Measurements from ENCODE around the gene ZSCAN5A. TPM values are rescaled to one million over a fixed set of nuclear protein-coding genes. Genes with fewer than 3 reads are reported as not detected.

Gene ZSCAN5A
- total RNA-seq, 1 experiment from 2014 or later, result 13.8 TPM

GRCh38 chr19:56321989-56322440, 7.4 kb upstream of the ZSCAN5A start:
- no peak overlapping the region for H3K27ac ChIP-seq (ENCODE audit: low read length)
- no peak overlapping the region for H3K4me3 ChIP-seq (ENCODE audit: low read depth in 2 of 2, low read length in 2 of 2)
- DNase-seq (ENCODE audit: low read depth, low spot score), result no peak
- intact Hi-C loops (cut with micrococcal nuclease; ENCODE audit: unreplicated experiment), result no loop called here
- no peaks in the 10 kb centered on the region for H3K27me3 ChIP-seq (ENCODE audit: control insufficient read depth, insufficient read depth, low read length)
- POLR2A ChIA-PET, result interaction anchor here (0.5 kb wide), 1 partner anchor 30 kb away, joined by 5 read pairs; no protein-coding TSS in a partner anchor
- ATAC-seq, result no peak
- H3K4me1 ChIP-seq (ENCODE audit: control insufficient read depth, insufficient read depth, low read length), result no peaks in the 10 kb centered on the region
- in situ Hi-C loops (cut with HindIII; ENCODE audit: low pct_unique_long_range_greater_than_20kb, low sequenced_read_pairs), result no loop called here
- CTCF ChIA-PET, result no interaction called here
- no peaks in the 10 kb centered on the region for H3K36me3 ChIP-seq (ENCODE audit: control insufficient read depth, insufficient read depth, low read length)
- no TSS peak for BruUV-seq (replicated peaks)
- no peaks in the 10 kb centered on the region for H3K9me3 ChIP-seq (ENCODE audit: control insufficient read depth, insufficient read depth, low read depth, low read length)
- TF ChIP-seq TCF7L2 (IDR thresholded peaks at IDR 0.05; ENCODE audit: low read depth, low read length) (no peak), CTCF (IDR thresholded peaks at IDR 0.05) (no peak), REST (IDR thresholded peaks at IDR 0.05; ENCODE audit: insufficient read depth in 1 of 2, low read depth in 2 of 2, low read length in 1 of 2) (no peak), SIN3A (IDR thresholded peaks at IDR 0.05; ENCODE audit: borderline replicate concordance, insufficient read depth, low read depth, low read length) (no peak), POLR2AphosphoS5 (IDR thresholded peaks at IDR 0.05; ENCODE audit: low read depth, low read length) (no peak)

- intact Hi-C loops (cut with micrococcal nuclease; ENCODE audit: unreplicated experiment) (no loop called here), in situ Hi-C loops (cut with HindIII; ENCODE audit: low pct_unique_long_range_greater_than_20kb, low sequenced_read_pairs) (no loop called here)
- Histone ChIP-seq H3K4me3 (ENCODE audit: low read depth in 2 of 2, low read length in 2 of 2) (no peak overlapping the region), H3K27me3 (ENCODE audit: control insufficient read depth, insufficient read depth, low read length) (no peaks in the 10 kb centered on the region), H3K36me3 (ENCODE audit: control insufficient read depth, insufficient read depth, low read length) (no peaks in the 10 kb centered on the region), H3K4me1 (ENCODE audit: control insufficient read depth, insufficient read depth, low read length) (no peaks in the 10 kb centered on the region), H3K27ac (ENCODE audit: low read length) (no peak overlapping the region), H3K9me3 (ENCODE audit: control insufficient read depth, insufficient read depth, low read depth, low read length) (no peaks in the 10 kb centered on the region)
- CTCF ChIA-PET, result no interaction called here
- POLR2A ChIA-PET, result interaction anchor here (0.5 kb wide), 1 partner anchor 31 kb away, joined by 5 read pairs; no protein-coding TSS in a partner anchor
- TF ChIP-seq POLR2AphosphoS5 (IDR thresholded peaks at IDR 0.05; ENCODE audit: low read depth, low read length) (no peak), SIN3A (IDR thresholded peaks at IDR 0.05; ENCODE audit: borderline replicate concordance, insufficient read depth, low read depth, low read length) (no peak), CTCF (IDR thresholded peaks at IDR 0.05) (no peak), REST (IDR thresholded peaks at IDR 0.05; ENCODE audit: insufficient read depth in 1 of 2, low read depth in 2 of 2, low read length in 1 of 2) (no peak), TCF7L2 (IDR thresholded peaks at IDR 0.05; ENCODE audit: low read depth, low read length) (no peak)
- ATAC-seq (no peak), DNase-seq (ENCODE audit: low read depth, low spot score) (no peak)
- no TSS peak for BruUV-seq (replicated peaks)
Observed at GRCh38 chr19:56321254-56321988, 6.8 kb upstream of the ZSCAN5A start.
